Duodenal mucosa (tissue), 2 donors: ENCODE measurements around the gene ARGLU1.

Experiments
- H3K27ac ChIP-seq: one replicate; pipeline ENCODE4 v1.7.0; 2013; ENCODE audit warnings: low read depth, low read length
- H3K27me3 ChIP-seq, 2 donors: one replicate each; pipeline ENCODE4 v1.7.0; 2013; ENCODE audit warnings: low read length in 2 of 2, control low read depth in 1 of 2; ENCODE audit not compliant: insufficient read depth in 2 of 2, control insufficient read depth in 1 of 2
- H3K36me3 ChIP-seq, 2 donors: one replicate each; pipeline ENCODE4 v1.7.0; 2013; ENCODE audit warnings: low read length in 2 of 2, control low read depth in 1 of 2; ENCODE audit not compliant: insufficient read depth in 2 of 2, control insufficient read depth in 1 of 2
- H3K4me1 ChIP-seq, 2 donors: one replicate each; pipeline ENCODE4 v1.7.0; 2013; ENCODE audit warnings: low read length in 2 of 2, control low read depth in 1 of 2; ENCODE audit not compliant: insufficient read depth in 2 of 2, control insufficient read depth in 1 of 2
- H3K4me3 ChIP-seq, 2 donors: one replicate each; pipeline ENCODE4 v1.7.0; 2013; ENCODE audit warnings: low read length in 2 of 2, low read depth in 1 of 2
- H3K9ac ChIP-seq, 2 donors: one replicate each; pipeline ENCODE4 v1.7.0; 2013; ENCODE audit warnings: low read length in 2 of 2, low read depth in 1 of 2
- H3K9me3 ChIP-seq, 2 donors: one replicate each; pipeline ENCODE4 v1.7.0; 2013; ENCODE audit warnings: low read length in 2 of 2, control low read depth in 1 of 2; ENCODE audit not compliant: control insufficient read depth in 1 of 2

ARGLU1 gene

DNA sequence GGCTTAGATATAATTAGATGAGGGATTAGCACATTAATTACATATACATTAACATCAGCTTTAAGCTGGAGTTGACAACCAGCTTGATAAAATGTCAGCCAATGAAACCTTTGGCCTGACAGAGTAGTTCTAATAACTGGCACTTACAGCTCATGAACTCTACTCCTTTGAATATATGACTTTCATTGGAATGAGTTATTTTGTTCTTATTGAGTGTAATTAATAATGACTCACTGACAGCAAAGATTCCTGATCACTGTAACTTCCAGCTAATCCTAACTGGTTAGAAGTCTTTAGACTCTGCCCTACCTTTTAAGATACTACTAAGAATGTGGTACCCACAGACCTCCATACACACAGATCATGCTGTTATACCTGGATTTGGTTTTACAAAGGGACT is 73.4 kb downstream of the ARGLU1 start:
- no peak overlapping the region for H3K4me3 ChIP-seq
- no peaks in the 10 kb centered on the region for H3K9me3 ChIP-seq
- peaks cover 11 to 33% of the 10 kb centered on the region in 2 donors for H3K36me3 ChIP-seq
- no peak overlapping the region for H3K27ac ChIP-seq
- no peaks in the 10 kb centered on the region for H3K27me3 ChIP-seq
- H3K4me1 ChIP-seq = peaks cover 0 to 33% of the 10 kb centered on the region in 2 donors
- H3K9ac ChIP-seq = no peak overlapping the region

GRCh38 chr13:106493533-106494220 is 74.3 kb downstream of the ARGLU1 start:
- Histone ChIP-seq H3K9me3 (no peaks in the 10 kb centered on the region), H3K4me1 (peaks cover 5 to 42% of the 10 kb centered on the region in 2 donors), H3K9ac (no peak overlapping the region), H3K4me3 (no peak overlapping the region), H3K36me3 (peaks cover 11 to 33% of the 10 kb centered on the region in 2 donors), H3K27ac (no peak overlapping the region), H3K27me3 (no peaks in the 10 kb centered on the region)

DNA sequence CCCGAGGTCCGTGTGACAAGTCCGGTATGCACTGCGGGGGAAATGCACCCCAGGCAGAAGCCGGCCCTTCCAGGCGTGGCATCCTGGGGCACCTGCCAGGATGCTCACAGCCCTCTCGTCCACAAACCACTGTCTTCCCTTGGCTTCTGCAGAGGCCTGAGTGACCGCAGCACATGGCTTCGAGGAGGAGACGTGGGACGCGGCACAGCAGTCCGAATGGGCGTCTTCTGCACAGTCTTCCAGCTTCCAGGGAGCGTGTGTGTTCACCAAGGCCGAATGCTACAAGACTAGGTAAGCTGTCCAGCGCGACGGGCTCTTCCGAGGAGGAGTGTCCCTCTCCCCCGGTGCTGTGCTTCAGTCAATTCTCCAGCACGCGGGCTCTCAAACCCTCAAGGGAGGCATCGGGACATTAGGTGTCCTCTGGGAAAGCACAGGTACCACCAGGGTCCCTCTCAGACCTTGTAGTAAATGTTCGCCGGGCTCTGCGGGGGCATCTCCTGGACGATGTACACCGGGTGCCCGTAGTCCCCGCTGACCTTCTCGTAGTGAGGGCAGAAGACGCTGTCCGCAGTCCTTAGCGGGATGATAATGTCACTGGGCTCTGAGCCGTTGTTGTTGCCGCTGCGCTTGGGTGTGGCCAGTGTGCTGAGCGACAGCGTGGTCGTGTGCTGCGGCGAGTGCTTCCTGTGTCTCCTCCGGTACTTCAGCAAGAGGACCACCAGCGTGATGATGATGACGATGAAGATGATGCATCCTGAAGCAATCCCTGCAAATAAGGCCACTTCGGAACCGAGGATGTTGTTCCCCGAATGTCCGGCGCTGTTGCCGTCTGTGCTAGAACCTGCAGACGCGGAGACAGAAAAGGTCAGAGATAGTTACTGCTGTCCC is 75.1 kb downstream of the ARGLU1 start:
- Histone ChIP-seq H3K4me1 (peaks cover 10 to 48% of the 10 kb centered on the region in 2 donors), H3K9ac (no peak overlapping the region), H3K36me3 (peaks cover 11 to 33% of the 10 kb centered on the region in 2 donors), H3K27me3 (no peaks in the 10 kb centered on the region), H3K9me3 (no peaks in the 10 kb centered on the region), H3K27ac (no peak overlapping the region), H3K4me3 (no peak overlapping the region)

GRCh38 chr13:106491928-106492587 is 75.9 kb downstream of the ARGLU1 start:
- Histone ChIP-seq H3K27ac (no peak overlapping the region), H3K4me1 (peaks cover 17 to 55% of the 10 kb centered on the region in 2 donors), H3K4me3 (no peak overlapping the region), H3K9ac (no peak overlapping the region), H3K36me3 (peaks cover 11 to 33% of the 10 kb centered on the region in 2 donors), H3K27me3 (no peaks in the 10 kb centered on the region), H3K9me3 (no peaks in the 10 kb centered on the region)
